B cell (primary cell): ENCODE results near the gene HOXC13. TPM values are rescaled to one million over a fixed set of nuclear protein-coding genes. Genes with fewer than 3 reads are reported as not detected.

ENCODE experiments used
- ATAC-seq: fragments of 200-7000 bp; cut with Tn5 transposase; one replicate; pipeline ENCODE4 v1.10.0; 2021; ENCODE audit warnings: low read depth, mild to moderate bottlenecking, moderate number of reproducible peaks, moderate library complexity
- CTCF ChIA-PET: fragments of 350-600 bp; sonication (Branson Sonifier 250); formaldehyde crosslinking; loops from one replicate; lab custom pipeline; 2021; ENCODE audit warnings: antibody characterized with exemption, inconsistent platforms; lab: Charles Lee
- POLR2A ChIA-PET: fragments of 350-600 bp; sonication (Branson Sonifier 250); formaldehyde crosslinking; loops from one replicate; lab custom pipeline; 2021; ENCODE audit warnings: antibody characterized with exemption; lab: Charles Lee
- DNase-seq: peaks from one replicate; pipeline ENCODE4 v3.0.0; 2013
- H2AFZ ChIP-seq: 2 replicates; pipeline ENCODE4 v1.6.1; 2012; ENCODE audit warnings: mild to moderate bottlenecking, low read depth, low read length; ENCODE audit not compliant: insufficient read depth, poor library complexity, severe bottlenecking
- H3K27ac ChIP-seq, 2 donors: 1 replicate in 1 of 2; 2 replicates in 1 of 2; pipeline ENCODE4 v1.5.1; 2012 to 2013; ENCODE audit warnings: low read length in 2 of 2, mild to moderate bottlenecking in 2 of 2, moderate library complexity in 1 of 2
- H3K27me3 ChIP-seq, 4 experiments: fragments of 200-600 bp in 1 of 4; sonication (generic) in 1 of 4; replicated peaks in 1 of 4; 1 replicate in 2 of 4; 2 replicates in 2 of 4; pipeline versions ENCODE4 v1.6.1 to v1.7.0; 2013 to 2016; ENCODE audit warnings: low read length in 3 of 4, mild to moderate bottlenecking in 2 of 4, mixed read lengths in 1 of 4, moderate library complexity in 1 of 4; ENCODE audit not compliant: insufficient read depth in 4 of 4, control insufficient read depth in 3 of 4; ENCODE audit errors: control extremely low read depth in 1 of 4
- H3K36me3 ChIP-seq, 2 experiments: replicated peaks in 1 of 2; 1 replicate in 1 of 2; 2 replicates in 1 of 2; pipeline versions ENCODE4 v1.6.1 to v1.7.1; 2013; ENCODE audit warnings: low read length in 1 of 2; ENCODE audit not compliant: insufficient read depth in 2 of 2, control insufficient read depth in 1 of 2; ENCODE audit errors: control extremely low read depth in 1 of 2, extremely low read depth in 1 of 2
- H3K4me1 ChIP-seq, 2 donors: fragments of 200-600 bp in 1 of 2; sonication (generic) in 1 of 2; 1 replicate in 1 of 2; 2 replicates in 1 of 2; pipeline versions ENCODE4 v1.5.1 to v1.6.1; 2013 to 2017; ENCODE audit warnings: low read length in 2 of 2; ENCODE audit not compliant: control insufficient read depth in 2 of 2, insufficient read depth in 2 of 2
- H3K4me2 ChIP-seq: replicated peaks from 2 replicates; pipeline ENCODE3; 2012; ENCODE audit warnings: mild to moderate bottlenecking, low read depth, low read length; ENCODE audit not compliant: poor library complexity, severe bottlenecking
- H3K4me3 ChIP-seq, 5 experiments: fragments of 200-600 bp in 1 of 5; sonication (generic) in 1 of 5; 1 replicate in 3 of 5; 2 replicates in 2 of 5; pipeline versions ENCODE4 v1.5.1 to v1.7.0; 2011 to 2016; ENCODE audit warnings: low read length in 4 of 5, mild to moderate bottlenecking in 4 of 5, low read depth in 2 of 5, control low read depth in 1 of 5, moderate library complexity in 1 of 5; ENCODE audit not compliant: insufficient read depth in 1 of 5; ENCODE audit errors: control extremely low read depth in 1 of 5, extremely low read depth in 1 of 5
- H3K79me2 ChIP-seq: fragments of 200-600 bp; sonication (generic); one replicate; pipeline ENCODE4 v1.6.0; 2016; ENCODE audit warnings: low read length; ENCODE audit not compliant: control insufficient read depth, insufficient read depth
- H3K9ac ChIP-seq: fragments of 200-600 bp; sonication (generic); 2 replicates; pipeline ENCODE4 v1.6.1; 2017; ENCODE audit warnings: mild to moderate bottlenecking, low read length, moderate library complexity
- H3K9me3 ChIP-seq, 3 donors: one replicate each; pipeline versions ENCODE4 v1.6.1 to v1.7.1; 2013; ENCODE audit warnings: low read length in 2 of 3; ENCODE audit not compliant: control insufficient read depth in 2 of 3, insufficient read depth in 1 of 3; ENCODE audit errors: control extremely low read depth in 1 of 3
- H4K20me1 ChIP-seq: 2 replicates; pipeline ENCODE4 v1.6.0; 2012; ENCODE audit warnings: mild to moderate bottlenecking, low read length; ENCODE audit not compliant: insufficient read depth, control insufficient read depth, poor library complexity, severe bottlenecking
- H3K27ac Mint-ChIP-seq: one replicate; pipeline ENCODE4 v1.8.0; 2021; ENCODE audit warnings: mixed read lengths
- H3K27me3 Mint-ChIP-seq: one replicate; pipeline ENCODE4 v1.8.0; 2021; ENCODE audit warnings: mixed read lengths
- H3K4me1 Mint-ChIP-seq: one replicate; pipeline ENCODE4 v1.8.0; 2021; ENCODE audit warnings: mixed read lengths
- H3K4me3 Mint-ChIP-seq: one replicate; pipeline ENCODE4 v1.8.0; 2021; ENCODE audit warnings: mixed read lengths
- H3K9me3 Mint-ChIP-seq: one replicate; pipeline ENCODE4 v1.8.0; 2022; ENCODE audit warnings: mixed read lengths; ENCODE audit not compliant: insufficient read depth
- CTCF ChIP-seq: fragments of 200-600 bp; IDR thresholded peaks from one replicate; pipeline ENCODE4 v1.8.0; 2022; ENCODE audit warnings: antibody characterized with exemption, mild to moderate bottlenecking
- EZH2 ChIP-seq: IDR thresholded peaks from 2 replicates; pipeline ENCODE4 v1.6.1; 2012; ENCODE audit warnings: borderline replicate concordance, low read depth, mild to moderate bottlenecking, moderate library complexity, low read length; ENCODE audit not compliant: insufficient read depth, poor library complexity, severe bottlenecking
- WGBS: methylation state at CpG from one replicate; pipeline ENCODE4 v1.1.5; 2013; ENCODE audit warnings: missing lambda C conversion rate; ENCODE audit not compliant: insufficient coverage; 5-methylcytosine and 5-hydroxymethylcytosine counted together
- intact Hi-C: fragments of 100-400 bp; cut with micrococcal nuclease; formaldehyde crosslinking; loops from one replicate; pipeline ENCODE4 v1.10.0; 2022
- polyA plus RNA-seq: library from polyadenylated mRNA; depleted of rRNA; stranded (reverse); fragments of >200 nt; gene quantifications from 2 replicates; pipeline ENCODE4 v1.2.3, GENCODE V29; 2012
- total RNA-seq, 2 donors: library from RNA; stranded (reverse); fragments of 120-200 nt in 1 of 2; gene quantifications; 1 replicate in 1 of 2; 2 replicates in 1 of 2; pipeline versions ENCODE4 v1.2.3 to v1.2.4, GENCODE V29; 2013 to 2022

Gene HOXC13
- total and polyA plus RNA-seq, 2 donors (not counting 1 experiment from before 2014, with no cell fraction given): not detected

- ATAC-seq (no peak), DNase-seq (no peak)
- Histone ChIP-seq H3K9ac (no peak overlapping the region), H3K4me1 (peaks cover 0 to 8% of the 10 kb centered on the region in 2 donors), H3K4me2 (no peak overlapping the region), H2AFZ (no peak overlapping the region), H3K4me3 (no peak overlapping the region), H3K36me3 (no peaks in the 10 kb centered on the region), H3K9me3 (peaks cover 0 to 27% (median 1%) of the 10 kb centered on the region in 3 donors), H3K27me3 (peaks cover 0 to 92% (median 79%) of the 10 kb centered on the region in 4 experiments), H4K20me1 (no peaks in the 10 kb centered on the region), H3K79me2 (no peaks in the 10 kb centered on the region), H3K27ac (no peak overlapping the region)
- no peak overlapping the region for H3K4me3 Mint-ChIP-seq
- ChIA-PET POLR2A (no interaction called here), CTCF (no interaction called here)
- intact Hi-C loops: loop anchor here (5.0 kb wide), 1 partner anchor 43 kb away; the partner anchor contains the start of gene HOXC10
- TF ChIP-seq CTCF (no peak), EZH2 (no peak)
- H3K9me3 Mint-ChIP-seq: no peaks in the 10 kb centered on the region
- peaks cover 82% of the 10 kb centered on the region for H3K27me3 Mint-ChIP-seq
- 28% methylated on average over 2 of the region's 4 CpGs for WGBS
- no peak overlapping the region for H3K27ac Mint-ChIP-seq
- H3K4me1 Mint-ChIP-seq: no peaks in the 10 kb centered on the region
Observed at GRCh38 chr12:53944209-53944608, 5.6 kb downstream of the HOXC13 start.

DNA sequence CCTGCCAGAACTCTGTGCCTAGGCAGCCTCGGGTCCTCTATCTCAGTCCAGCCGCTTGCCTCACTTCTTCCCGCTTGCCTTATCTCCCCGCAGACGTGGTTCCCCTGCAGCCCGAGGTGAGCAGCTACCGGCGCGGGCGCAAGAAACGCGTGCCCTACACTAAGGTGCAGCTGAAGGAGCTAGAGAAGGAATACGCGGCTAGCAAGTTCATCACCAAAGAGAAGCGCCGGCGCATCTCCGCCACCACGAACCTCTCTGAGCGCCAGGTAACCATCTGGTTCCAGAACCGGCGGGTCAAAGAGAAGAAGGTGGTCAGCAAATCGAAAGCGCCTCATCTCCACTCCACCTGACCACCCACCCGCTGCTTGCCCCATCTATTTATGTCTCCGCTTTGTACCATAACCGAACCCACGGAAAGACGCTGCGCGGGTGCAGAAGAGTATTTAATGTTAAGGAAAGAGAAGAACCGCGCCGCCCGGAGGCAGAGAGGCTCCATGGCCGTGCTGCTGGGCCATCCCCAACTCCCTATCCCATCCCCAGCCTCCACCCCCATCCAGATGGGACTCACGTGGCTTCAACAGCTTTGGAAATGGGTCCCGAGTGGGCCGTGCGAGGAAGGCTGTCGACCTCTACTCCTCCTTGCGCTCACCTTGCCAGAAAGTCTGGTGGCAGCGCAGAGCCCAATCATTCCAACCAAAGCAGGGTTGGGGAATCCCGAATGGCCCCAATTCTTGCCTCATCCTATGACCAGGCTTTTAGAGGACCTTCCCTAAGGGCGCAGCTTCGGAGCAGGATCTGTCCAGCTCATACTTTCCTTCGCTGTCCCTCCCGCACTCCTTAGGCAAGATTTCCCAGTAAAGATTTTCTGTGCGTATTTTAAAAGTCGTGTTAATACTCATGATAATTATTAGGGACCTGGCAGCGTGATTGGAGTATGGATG, 6.5 kb downstream of the HOXC13 start:
- ATAC-seq: no peak
- Histone ChIP-seq H3K9ac (no peak overlapping the region), H3K4me3 (no peak overlapping the region), H3K36me3 (no peaks in the 10 kb centered on the region), H3K4me2 (no peak overlapping the region), H3K4me1 (peaks cover 0 to 13% of the 10 kb centered on the region in 2 donors), H3K27ac (no peak overlapping the region), H2AFZ (no peak overlapping the region), H3K9me3 (peaks cover 0 to 30% (median 1%) of the 10 kb centered on the region in 3 donors), H4K20me1 (no peaks in the 10 kb centered on the region), H3K27me3 (peaks cover 0 to 96% (median 77%) of the 10 kb centered on the region in 4 experiments), H3K79me2 (no peaks in the 10 kb centered on the region)
- ChIA-PET POLR2A (interaction anchor here (0.6 kb wide), 1 partner anchor 87 kb away, joined by 4 read pairs; no protein-coding TSS in a partner anchor), CTCF (no interaction called here)
- intact Hi-C loops: loop anchor here (5.0 kb wide), 1 partner anchor 42 kb away; the partner anchor contains the start of gene HOXC10
- H3K27me3 Mint-ChIP-seq: peaks cover 82% of the 10 kb centered on the region
- H3K9me3 Mint-ChIP-seq: no peaks in the 10 kb centered on the region
- no peak overlapping the region for H3K27ac Mint-ChIP-seq
- 7% methylated on average over 33 of the region's 51 CpGs for WGBS
- TF ChIP-seq CTCF (no peak), EZH2 (no peak)
- H3K4me1 Mint-ChIP-seq: no peaks in the 10 kb centered on the region
- DNase-seq: peak; percentile 31
- H3K4me3 Mint-ChIP-seq: no peak overlapping the region
